SKM-1 (cell line): ENCODE measurements around the gene SEMA4B.

Experiments used
- DNase-seq: peaks from one replicate; lab custom pipeline; 2025; ENCODE audit not compliant: unreplicated experiment; lab: John Stamatoyannopoulos, UW

The SEMA4B gene

GRCh38 chr15:90205050-90205848 is 4.1 kb downstream of the SEMA4B start:
- no peak for DNase-seq

GRCh38 chr15:90205886-90206285 is 4.8 kb downstream of the SEMA4B start:
- no peak for DNase-seq

GRCh38 chr15:90207252-90207651 is 6.1 kb downstream of the SEMA4B start:
- DNase-seq = no peak

GRCh38 chr15:90208356-90208755 is 7.2 kb downstream of the SEMA4B start:
- no peak for DNase-seq

GRCh38 chr15:90209591-90209990 is 8.5 kb downstream of the SEMA4B start:
- no peak for DNase-seq

- no peak for DNase-seq
Measured at GRCh38 chr15:90210593-90210992, 9.5 kb downstream of the SEMA4B start.

GRCh38 chr15:90211009-90211408 is 9.9 kb downstream of the SEMA4B start:
- no peak for DNase-seq

- no peak for DNase-seq
Measured at GRCh38 chr15:90211440-90212143, 10.5 kb downstream of the SEMA4B start.

GRCh38 chr15:90212221-90213098 is 11.3 kb downstream of the SEMA4B start:
- DNase-seq = no peak

GRCh38 chr15:90213122-90213817 is 12.1 kb downstream of the SEMA4B start:
- no peak for DNase-seq

- DNase-seq = no peak
Measured at GRCh38 chr15:90213818-90214204, 12.7 kb downstream of the SEMA4B start.

GRCh38 chr15:90214553-90215196 is 13.5 kb downstream of the SEMA4B start:
- no peak for DNase-seq

GRCh38 chr15:90217671-90218394 is 16.7 kb downstream of the SEMA4B start:
- no peak for DNase-seq

- no peak for DNase-seq
Measured at GRCh38 chr15:90219421-90220141, 18.5 kb downstream of the SEMA4B start.

GRCh38 chr15:90221246-90221900 is 20.2 kb downstream of the SEMA4B start:
- DNase-seq = peak; percentile 29

GRCh38 chr15:90222547-90222946 is 21.4 kb downstream of the SEMA4B start:
- DNase-seq = no peak

- no peak for DNase-seq
Measured at GRCh38 chr15:90223441-90224165, 22.5 kb downstream of the SEMA4B start.

- DNase-seq = no peak
Measured at GRCh38 chr15:90225047-90225446, 23.9 kb downstream of the SEMA4B start.
